Measurements from ENCODE around the gene NPSR1. TPM values are rescaled to one million over a fixed set of nuclear protein-coding genes. Genes with fewer than 3 reads are reported as not detected.

NPSR1 gene
- total RNA-seq, 1 experiment from 2014 or later, result not detected

DNA sequence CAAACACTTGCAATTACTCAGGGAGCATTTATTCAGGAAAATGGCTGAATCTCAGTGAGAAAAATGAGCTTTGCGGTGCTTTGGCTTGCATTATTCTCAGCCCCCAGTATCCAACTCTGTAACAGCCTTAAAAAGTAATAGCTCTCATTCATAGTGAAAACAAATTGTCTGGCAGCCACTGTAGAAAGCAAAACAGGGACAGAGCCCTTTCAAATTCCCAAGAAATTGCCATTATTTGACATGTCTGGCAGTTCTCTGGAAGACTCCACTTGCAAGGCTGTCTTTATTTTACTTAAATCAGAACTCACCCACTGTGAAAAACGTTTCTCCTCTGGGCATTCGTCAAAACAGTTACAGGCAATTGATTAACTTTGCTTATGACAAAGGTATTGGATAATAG lies 122.5 kb downstream of the NPSR1 start:
- Mint-ChIP-seq H3K27ac (no peak overlapping the region), H3K4me3 (no peak overlapping the region), H3K36me3 (ENCODE audit: insufficient read depth in 1 of 3, low read depth in 3 of 3) (peaks cover 0 to 11% (median 0%) of the 10 kb centered on the region in 3 experiments; a peak in 2 of 7 replicates), H3K9me3 (peaks cover 5 to 9% of the 10 kb centered on the region in 2 experiments), H3K4me1 (peaks cover 13% of the 10 kb centered on the region in 2 experiments), H3K27me3 (ENCODE audit: low read depth) (peaks cover 1% of the 10 kb centered on the region; the same call in 1 of the 2 replicates)
- H3T11ph ChIP-seq (ENCODE audit: low read length), result no peak overlapping the region
- H3K9me3 ChIP-seq (ENCODE audit: control insufficient read depth, low read depth, low read length), result no peaks in the 10 kb centered on the region
- H3K56ac ChIP-seq (ENCODE audit: insufficient read length, low read depth, low read length), result no peak overlapping the region
- H2BK15ac ChIP-seq (ENCODE audit: low read depth, low read length), result no peak overlapping the region
- H3K23me2 ChIP-seq (ENCODE audit: insufficient read length, low read depth, low read length, poor library complexity, severe bottlenecking), result no peaks in the 10 kb centered on the region
- no peak overlapping the region for H3K14ac ChIP-seq (ENCODE audit: insufficient read depth, low read length)
- no peak overlapping the region for H2BK120ac ChIP-seq (ENCODE audit: low read depth, low read length, poor library complexity, severe bottlenecking)
- no peak overlapping the region for H2BK20ac ChIP-seq (ENCODE audit: low read depth, low read length, poor library complexity, severe bottlenecking)
- H4K20me1 ChIP-seq (ENCODE audit: control insufficient read depth, insufficient read depth, insufficient read length), result no peaks in the 10 kb centered on the region
- no peak overlapping the region for H2BK12ac ChIP-seq (ENCODE audit: insufficient read length, low read depth, low read length)
- no peak overlapping the region for H3K4ac ChIP-seq (ENCODE audit: low read depth, low read length)
- no peaks in the 10 kb centered on the region for H3K27me3 ChIP-seq (ENCODE audit: insufficient read depth, low read length)
- H3K9ac ChIP-seq (ENCODE audit: extremely low read depth, insufficient read length, low read length), result no peak overlapping the region
- TF ChIP-seq, protein P1, sequence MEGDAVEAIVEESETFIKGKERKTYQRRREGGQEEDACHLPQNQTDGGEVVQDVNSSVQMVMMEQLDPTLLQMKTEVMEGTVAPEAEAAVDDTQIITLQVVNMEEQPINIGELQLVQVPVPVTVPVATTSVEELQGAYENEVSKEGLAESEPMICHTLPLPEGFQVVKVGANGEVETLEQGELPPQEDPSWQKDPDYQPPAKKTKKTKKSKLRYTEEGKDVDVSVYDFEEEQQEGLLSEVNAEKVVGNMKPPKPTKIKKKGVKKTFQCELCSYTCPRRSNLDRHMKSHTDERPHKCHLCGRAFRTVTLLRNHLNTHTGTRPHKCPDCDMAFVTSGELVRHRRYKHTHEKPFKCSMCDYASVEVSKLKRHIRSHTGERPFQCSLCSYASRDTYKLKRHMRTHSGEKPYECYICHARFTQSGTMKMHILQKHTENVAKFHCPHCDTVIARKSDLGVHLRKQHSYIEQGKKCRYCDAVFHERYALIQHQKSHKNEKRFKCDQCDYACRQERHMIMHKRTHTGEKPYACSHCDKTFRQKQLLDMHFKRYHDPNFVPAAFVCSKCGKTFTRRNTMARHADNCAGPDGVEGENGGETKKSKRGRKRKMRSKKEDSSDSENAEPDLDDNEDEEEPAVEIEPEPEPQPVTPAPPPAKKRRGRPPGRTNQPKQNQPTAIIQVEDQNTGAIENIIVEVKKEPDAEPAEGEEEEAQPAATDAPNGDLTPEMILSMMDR (conservative IDR thresholded peaks at IDR 0.05), result no peak
- H3K79me2 ChIP-seq (ENCODE audit: insufficient read depth, low read length), result no peaks in the 10 kb centered on the region
- peaks cover 5% of the 10 kb centered on the region; the same call in 1 of the 2 replicates for H3K4me1 ChIP-seq (ENCODE audit: insufficient read depth, low read length)
- no peaks in the 10 kb centered on the region for H3K79me1 ChIP-seq (ENCODE audit: insufficient read depth, low read depth, low read length, poor library complexity, severe bottlenecking)
- H3K23ac ChIP-seq (ENCODE audit: insufficient read length, low read depth, low read length), result no peak overlapping the region
- H4K5ac ChIP-seq (ENCODE audit: insufficient read length, low read depth, low read length), result no peak overlapping the region
- H2AFZ ChIP-seq (ENCODE audit: low read length), result no peak overlapping the region
- H3K27ac ChIP-seq (ENCODE audit: insufficient read length, low read depth, low read length), result no peak overlapping the region
- WGBS (ENCODE audit: extremely low coverage, insufficient read length, low lambda C conversion rate), result no CpG with 5 or more reads among the region's 3 CpGs
- no peak overlapping the region for H2BK5ac ChIP-seq (ENCODE audit: insufficient read length, low read length)
- no peak overlapping the region for H4K8ac ChIP-seq (replicated peaks; ENCODE audit: insufficient read length, low read depth, low read length)
- no peak overlapping the region for H2AK5ac ChIP-seq (ENCODE audit: insufficient read length, low read length)
- H4K91ac ChIP-seq (ENCODE audit: insufficient read length, low read depth, low read length), result no peak overlapping the region
- DNase-seq, result no peak
- H3K4me2 ChIP-seq (ENCODE audit: insufficient read depth, insufficient read length, low read length), result no peak overlapping the region
- H3K18ac ChIP-seq (ENCODE audit: insufficient read length, low read depth, low read length), result no peak overlapping the region
